Transverse colon (tissue), 4 donors: Measurements from ENCODE around the gene RNF187. TPM values are rescaled to one million over a fixed set of nuclear protein-coding genes. Genes with fewer than 3 reads are reported as not detected.

Experiments used
- DNase-seq: peaks from one replicate; pipeline ENCODE4 v3.0.0-alpha.2; 2019
- H3K27ac ChIP-seq, 4 donors: fragments of 200-600 bp; sonication (generic); 2 replicates each; pipeline ENCODE4 v1.5.1; 2016 to 2018; ENCODE audit warnings: inconsistent platforms in 4 of 4
- H3K27me3 ChIP-seq: fragments of 200-600 bp; sonication (generic); 2 replicates; pipeline ENCODE4 v1.5.1; 2017; ENCODE audit warnings: inconsistent platforms
- H3K36me3 ChIP-seq, 4 donors: fragments of 200-600 bp; sonication (generic); 2 replicates each; pipeline ENCODE4 v1.5.1; 2017 to 2019; ENCODE audit warnings: inconsistent platforms in 4 of 4
- H3K4me1 ChIP-seq, 4 donors: fragments of 200-600 bp; sonication (generic); 2 replicates each; pipeline ENCODE4 v1.5.1; 2017 to 2020; ENCODE audit warnings: inconsistent platforms in 4 of 4
- H3K4me3 ChIP-seq, 4 donors: fragments of 200-600 bp; sonication (generic); 1 replicate in 1 of 4; 2 replicates in 3 of 4; pipeline versions ENCODE4 v1.5.1 to v1.6.1; 2017 to 2019; ENCODE audit warnings: inconsistent platforms in 4 of 4
- H3K9me3 ChIP-seq, 2 donors: fragments of 200-600 bp; sonication (generic); 2 replicates each; pipeline ENCODE4 v1.5.1; 2017 to 2019; ENCODE audit warnings: inconsistent platforms in 2 of 2
- CTCF ChIP-seq, 5 experiments: fragments of 200-600 bp in 3 of 5; fragments of 450-650 bp in 2 of 5; sonication (generic) in 3 of 5; IDR thresholded peaks; 1 replicate in 2 of 5; 2 replicates in 3 of 5; pipeline ENCODE4 v1.5.1; 2016 to 2017; ENCODE audit warnings: antibody characterized with exemption in 5 of 5, inconsistent platforms in 3 of 5, mild to moderate bottlenecking in 2 of 5, moderate library complexity in 1 of 5
- EP300 ChIP-seq: sonication (generic); formaldehyde crosslinking; IDR thresholded peaks from one replicate; pipeline ENCODE4 v1.6.1; 2017; ENCODE audit warnings: antibody characterized with exemption, low read depth
- POLR2A ChIP-seq: fragments of 450-650 bp; IDR thresholded peaks from one replicate; pipeline ENCODE4 v1.6.1; 2016; ENCODE audit warnings: antibody characterized with exemption, mild to moderate bottlenecking, moderate library complexity
- POLR2AphosphoS5 ChIP-seq, 3 donors: sonication (generic); formaldehyde crosslinking; IDR thresholded peaks; one replicate each; pipeline ENCODE4 v1.6.1; 2016; ENCODE audit warnings: antibody characterized with exemption in 3 of 3
- WGBS, 2 donors: methylation state at CpG; one replicate each; pipeline ENCODE4 v1.1.5; 2018; ENCODE audit warnings: low coverage in 1 of 2; 5-methylcytosine and 5-hydroxymethylcytosine counted together
- in situ Hi-C, 4 donors: fragments of 200-750 bp; cut with MboI; loops; one replicate each; pipeline versions ENCODE4 v1.15.0 to v1.15.1; 2017; ENCODE audit warnings: low sequenced_read_pairs in 3 of 4, low pct_ligation_motif_present in 1 of 4, low pct_unique_long_range_greater_than_20kb in 1 of 4
- intact Hi-C: fragments of 100-400 bp; cut with DNase I; formaldehyde crosslinking; loops from one replicate; pipeline ENCODE4 v1.15.1; 2023; ENCODE audit warnings: low total_unique reads
- total RNA-seq, 4 donors: library from RNA; depleted of rRNA; stranded (reverse); fragments of >200 nt; gene quantifications; one replicate each; pipeline ENCODE4 v1.1.0, GENCODE V29; 2016

RNF187 gene
- total RNA-seq, 4 donors from 2014 or later: 13.8 to 110 (median 27.1) TPM

GRCh38 chr1:228507961-228508652 lies 20.9 kb downstream of the RNF187 start:
- 74 to 84% methylated on average over 7 to 9 of the region's 9 CpGs for WGBS, 2 donors
- peaks cover 11% of the 10 kb centered on the region for H3K27me3 ChIP-seq
- no peaks in the 10 kb centered on the region for H3K9me3 ChIP-seq
- in situ Hi-C loops: no loop called here
- intact Hi-C loops: no loop called here
- H3K27ac ChIP-seq: no peak overlapping the region
- DNase-seq: no peak
- H3K36me3 ChIP-seq: no peaks in the 10 kb centered on the region
- H3K4me1 ChIP-seq: no peaks in the 10 kb centered on the region
- TF ChIP-seq EP300 (no peak), POLR2AphosphoS5 (IDR thresholded peaks at IDR 0.05) (no peak), POLR2A (no peak), CTCF (IDR thresholded peaks at IDR 0.05) (no peak)
- H3K4me3 ChIP-seq: no peak overlapping the region

DNA sequence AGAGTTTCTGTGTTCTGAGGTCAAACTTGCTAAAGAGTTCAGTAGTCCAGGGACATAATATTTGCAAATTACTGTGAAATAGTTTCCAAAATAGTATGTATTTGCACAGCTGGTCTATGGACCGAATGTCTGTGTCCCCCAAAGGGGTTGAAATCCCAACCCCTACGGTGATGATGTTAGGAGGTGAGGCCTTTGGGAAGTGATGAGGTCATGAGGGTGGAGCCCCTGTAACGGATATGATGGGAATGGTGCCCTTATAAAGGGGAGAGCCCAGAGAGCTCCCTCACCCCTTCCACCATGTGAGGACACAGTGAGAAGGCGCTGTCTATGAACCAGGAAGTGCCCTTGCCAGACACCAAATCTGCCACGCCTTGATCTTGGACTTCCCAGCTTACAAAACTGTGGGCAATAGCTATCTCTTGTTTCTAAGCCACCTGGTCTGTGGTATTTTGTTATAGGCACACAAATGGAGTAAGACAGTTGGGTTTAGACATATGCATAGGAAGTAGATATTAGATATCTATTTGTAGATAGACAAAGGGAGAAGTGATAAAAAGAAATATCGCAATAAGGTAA lies 21.7 kb downstream of the RNF187 start:
- H3K27ac ChIP-seq: no peak overlapping the region
- intact Hi-C loops (no loop called here), in situ Hi-C loops (no loop called here)
- no peak for DNase-seq
- no peaks in the 10 kb centered on the region for H3K36me3 ChIP-seq
- no peaks in the 10 kb centered on the region for H3K4me1 ChIP-seq
- no peaks in the 10 kb centered on the region for H3K9me3 ChIP-seq
- H3K27me3 ChIP-seq: peaks cover 11% of the 10 kb centered on the region
- TF ChIP-seq CTCF (IDR thresholded peaks at IDR 0.05) (no peak), POLR2AphosphoS5 (IDR thresholded peaks at IDR 0.05) (no peak)
- no peak overlapping the region for H3K4me3 ChIP-seq
- WGBS, 2 donors: 75 to 92% methylated on average over 1 to 6 of the region's 6 CpGs

DNA sequence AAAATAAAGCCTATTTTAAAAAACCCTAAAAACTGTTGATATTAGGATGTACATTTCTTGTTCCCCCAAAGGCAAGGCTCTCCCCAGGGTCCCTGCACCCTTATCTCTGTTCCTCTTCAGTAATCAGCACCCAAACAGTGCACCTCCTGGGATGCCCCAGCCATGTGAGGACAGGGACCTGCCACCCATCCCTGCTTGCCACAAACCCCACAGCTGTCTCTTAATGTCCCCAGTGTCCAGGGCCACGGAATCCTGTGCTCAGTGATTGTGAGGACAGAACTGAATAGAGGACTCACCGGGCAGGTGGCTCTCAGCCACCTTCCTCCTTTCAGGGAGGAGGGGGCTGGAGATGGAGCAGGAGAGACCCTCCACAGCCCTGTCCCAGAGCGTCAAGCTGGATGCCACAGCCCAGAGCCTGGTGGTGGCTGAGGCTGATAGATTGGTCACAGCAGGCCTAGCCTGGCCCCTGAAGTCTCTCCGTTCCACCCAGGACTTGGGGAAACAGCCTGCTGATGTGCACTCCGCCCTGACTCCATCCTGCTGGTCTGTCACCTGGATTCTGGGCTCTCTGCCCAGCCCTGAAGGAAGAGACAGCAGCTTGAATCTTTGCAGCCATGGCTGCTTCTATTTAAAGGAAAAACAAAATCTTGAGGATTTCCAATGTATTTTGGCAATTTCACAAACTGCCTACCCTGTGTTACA lies 23.1 kb downstream of the RNF187 start:
- Histone ChIP-seq H3K27ac (no peak overlapping the region), H3K4me1 (no peaks in the 10 kb centered on the region), H3K36me3 (no peaks in the 10 kb centered on the region), H3K9me3 (no peaks in the 10 kb centered on the region), H3K27me3 (peaks cover 16% of the 10 kb centered on the region), H3K4me3 (no peak overlapping the region)
- 73% methylated on average over 5 of the region's 5 CpGs; no CpG with 5 or more reads in 1 of the 2 donors for WGBS, 2 donors
- intact Hi-C loops (no loop called here), in situ Hi-C loops (no loop called here)
- no peak for DNase-seq
- no peak for TF ChIP-seq CTCF (IDR thresholded peaks at IDR 0.05)
- no peak for TF ChIP-seq EP300
- TF ChIP-seq POLR2AphosphoS5 (IDR thresholded peaks at IDR 0.05): no peak
- TF ChIP-seq POLR2A: no peak

GRCh38 chr1:228510803-228511413 lies 23.7 kb downstream of the RNF187 start:
- no peaks in the 10 kb centered on the region for H3K9me3 ChIP-seq
- TF ChIP-seq POLR2AphosphoS5 (IDR thresholded peaks at IDR 0.05): no peak
- no peak for TF ChIP-seq EP300
- TF ChIP-seq POLR2A: no peak
- TF ChIP-seq CTCF (IDR thresholded peaks at IDR 0.05): no peak
- H3K36me3 ChIP-seq: no peaks in the 10 kb centered on the region
- 53 to 58% methylated on average over 3 of the region's 3 CpGs for WGBS, 2 donors
- peaks cover 21% of the 10 kb centered on the region for H3K27me3 ChIP-seq
- no peak overlapping the region for H3K4me3 ChIP-seq
- no peak overlapping the region for H3K27ac ChIP-seq
- intact Hi-C loops (no loop called here), in situ Hi-C loops (no loop called here)
- no peaks in the 10 kb centered on the region for H3K4me1 ChIP-seq
- DNase-seq: no peak
